HG03025 (cell line): ENCODE results near the gene PRRG2.

Experiments used
- ATAC-seq: cut with Tn5 transposase; IDR thresholded peaks from one replicate; pipeline ENCODE4 v1.9.1; 2021; ENCODE audit warnings: mild to moderate bottlenecking, moderate library complexity; ENCODE audit not compliant: unreplicated experiment, low FRiP score

Gene PRRG2

GRCh38 chr19:49581007-49581508, at the start of gene PRRG2:
TSS of gene PRRG2 (plus strand) at chr19:49581316. CDS start at chr19:49583220, 1,904 bp downstream.
- no peak for ATAC-seq

GRCh38 chr19:49533551-49534488, 47.3 kb upstream of the PRRG2 start:
- ATAC-seq, result no peak

- ATAC-seq, result no peak
Observed at GRCh38 chr19:49534632-49535385, 46.3 kb upstream of the PRRG2 start.

GRCh38 chr19:49536921-49537462, 44.1 kb upstream of the PRRG2 start:
- ATAC-seq, result no peak

GRCh38 chr19:49538643-49539042, 42.5 kb upstream of the PRRG2 start:
- no peak for ATAC-seq

- no peak for ATAC-seq
Observed at GRCh38 chr19:49539192-49539952, 41.7 kb upstream of the PRRG2 start.

- ATAC-seq, result no peak
Observed at GRCh38 chr19:49541914-49542313, 39.2 kb upstream of the PRRG2 start.

- no peak for ATAC-seq
Observed at GRCh38 chr19:49542446-49542845, 38.7 kb upstream of the PRRG2 start.

GRCh38 chr19:49543032-49543431, 38.1 kb upstream of the PRRG2 start:
- no peak for ATAC-seq

- no peak for ATAC-seq
Observed at GRCh38 chr19:49544154-49544553, 37.0 kb upstream of the PRRG2 start.

- no peak for ATAC-seq
Observed at GRCh38 chr19:49546825-49547565, 34.1 kb upstream of the PRRG2 start.

GRCh38 chr19:49549045-49549444, 32.1 kb upstream of the PRRG2 start:
- ATAC-seq, result no peak

GRCh38 chr19:49551531-49551930, 29.6 kb upstream of the PRRG2 start:
- ATAC-seq, result no peak

GRCh38 chr19:49552749-49553148, 28.4 kb upstream of the PRRG2 start:
- ATAC-seq, result no peak

- ATAC-seq, result no peak
Observed at GRCh38 chr19:49553451-49554271, 27.5 kb upstream of the PRRG2 start.

- no peak for ATAC-seq
Observed at GRCh38 chr19:49554701-49555181, 26.4 kb upstream of the PRRG2 start.

GRCh38 chr19:49555600-49556411, 25.3 kb upstream of the PRRG2 start:
- ATAC-seq, result no peak
